ENCODE results near the gene ACSM3.

ACSM3 gene

GRCh38 chr16:20844054-20844453 lies 80.2 kb downstream of the ACSM3 start:
- H3K4me3 ChIP-seq (ENCODE audit: low read length) = no peak overlapping the region
- no peak for TF ChIP-seq ZNF274 (IDR thresholded peaks at IDR 0.05; ENCODE audit: low read depth, low read length)

- no peak overlapping the region for H3K4me3 ChIP-seq (ENCODE audit: low read length)
Observed at GRCh38 chr16:20844588-20844987, 80.8 kb downstream of the ACSM3 start.

GRCh38 chr16:20846030-20846429 lies 82.2 kb downstream of the ACSM3 start:
- TF ChIP-seq ZNF274 (IDR thresholded peaks at IDR 0.05; ENCODE audit: low read depth, low read length) = no peak

More at GRCh38 chr16:20844588-20844987, 80.8 kb downstream of the ACSM3 start:
- no peak for TF ChIP-seq ZNF274 (IDR thresholded peaks at IDR 0.05; ENCODE audit: low read depth, low read length)

GRCh38 chr16:20846551-20846950 lies 82.7 kb downstream of the ACSM3 start:
- no peak for TF ChIP-seq ZNF274 (IDR thresholded peaks at IDR 0.05; ENCODE audit: low read depth, low read length)
- no peak overlapping the region for H3K4me3 ChIP-seq (ENCODE audit: low read length)

More at GRCh38 chr16:20846030-20846429, 82.2 kb downstream of the ACSM3 start:
- H3K4me3 ChIP-seq (ENCODE audit: low read length) = no peak overlapping the region
